HG02763 (cell line): ENCODE measurements around the gene DLG2.

Experiments used
- ATAC-seq: cut with Tn5 transposase; IDR thresholded peaks from one replicate; pipeline ENCODE4 v1.9.1; 2021; ENCODE audit warnings: mild to moderate bottlenecking, moderate library complexity; ENCODE audit not compliant: unreplicated experiment

The DLG2 gene

DNA sequence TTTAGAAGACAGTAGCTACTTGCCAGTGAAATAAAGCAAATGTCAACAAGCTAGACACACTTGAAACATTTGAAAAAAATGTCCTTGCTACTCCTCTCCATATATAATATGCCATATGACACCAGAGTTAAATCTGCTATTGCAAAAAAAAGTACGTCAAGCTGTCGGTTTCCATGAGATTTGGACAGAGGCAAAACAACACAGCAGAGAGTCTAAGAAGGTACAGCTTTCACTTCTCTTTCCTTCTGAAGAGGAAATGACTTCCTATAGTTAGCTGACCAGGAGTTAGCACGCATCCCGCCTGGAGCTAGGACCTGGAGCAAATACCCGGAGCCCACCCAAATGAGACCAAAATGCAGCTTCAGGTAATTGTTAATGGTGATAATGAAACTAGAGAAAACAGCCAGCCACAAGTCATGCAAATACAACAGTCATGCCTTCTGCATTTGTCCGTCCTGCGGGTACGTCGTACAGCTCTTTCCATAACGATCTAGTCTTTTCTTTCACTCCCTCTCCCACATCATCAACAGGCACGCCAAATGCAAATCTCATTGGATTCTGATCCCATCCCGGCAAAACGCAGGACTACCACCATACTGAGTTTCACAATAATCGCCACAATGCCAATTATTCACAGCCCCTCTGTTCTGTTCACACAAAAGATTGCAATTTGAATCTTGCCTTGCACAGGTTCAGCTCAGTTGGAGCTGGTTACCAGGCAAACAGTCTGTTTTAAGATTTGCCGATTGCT, 1945.9 kb downstream of the DLG2 start:
- peak; percentile 58 for ATAC-seq

DNA sequence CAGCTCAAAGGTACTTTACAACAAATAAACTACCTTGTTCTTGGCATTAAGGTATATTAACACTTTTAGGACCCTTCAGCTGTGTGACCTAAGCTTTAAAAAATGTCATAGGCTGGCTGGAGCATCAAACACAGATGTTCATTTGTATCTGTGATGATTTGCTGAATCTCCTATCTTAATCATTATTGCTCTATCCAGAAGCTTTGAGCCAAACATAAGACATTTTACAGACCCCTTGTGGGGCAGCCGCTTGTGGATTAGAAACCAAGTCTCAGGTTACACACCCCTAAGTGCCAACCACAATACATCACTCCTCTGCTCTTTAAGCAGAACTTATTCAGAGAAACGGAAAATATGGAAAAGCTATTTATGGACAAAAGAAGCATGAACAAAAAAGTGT, 1946.8 kb downstream of the DLG2 start:
- no peak for ATAC-seq

DNA sequence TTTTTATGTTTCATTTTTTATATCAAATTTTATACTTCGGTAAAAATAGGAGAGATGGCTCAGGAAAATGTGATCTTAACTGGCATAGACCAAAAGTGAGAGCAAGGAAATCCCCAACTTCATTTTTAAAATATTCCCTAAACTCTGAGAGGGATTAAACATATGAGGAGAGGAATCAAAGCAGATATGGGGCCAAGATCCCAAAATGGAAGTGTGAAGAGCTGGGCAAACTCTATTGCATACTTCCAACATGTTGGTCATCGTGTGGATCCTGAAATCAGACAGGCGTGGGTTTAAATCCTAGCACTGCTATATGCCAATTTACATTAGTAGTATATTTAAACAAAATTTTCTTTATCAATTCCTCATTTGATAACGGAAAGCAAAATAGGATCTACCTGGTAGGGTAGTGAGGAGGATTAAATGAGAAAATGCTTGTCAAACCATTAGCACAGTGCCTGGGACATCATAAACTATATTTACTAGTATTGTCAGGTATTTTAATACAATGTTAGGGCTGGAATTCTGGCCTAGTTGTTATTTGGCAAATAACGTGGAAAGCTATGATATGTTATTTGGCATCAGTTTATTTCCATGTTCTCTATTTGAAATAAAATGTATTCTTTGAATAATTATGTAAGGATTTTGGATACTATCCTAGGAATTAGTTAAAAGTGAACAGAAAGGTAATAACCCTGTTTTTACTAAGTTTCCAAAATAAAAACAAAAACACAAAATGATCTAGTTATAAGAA, 1948.1 kb downstream of the DLG2 start:
- ATAC-seq = no peak

DNA sequence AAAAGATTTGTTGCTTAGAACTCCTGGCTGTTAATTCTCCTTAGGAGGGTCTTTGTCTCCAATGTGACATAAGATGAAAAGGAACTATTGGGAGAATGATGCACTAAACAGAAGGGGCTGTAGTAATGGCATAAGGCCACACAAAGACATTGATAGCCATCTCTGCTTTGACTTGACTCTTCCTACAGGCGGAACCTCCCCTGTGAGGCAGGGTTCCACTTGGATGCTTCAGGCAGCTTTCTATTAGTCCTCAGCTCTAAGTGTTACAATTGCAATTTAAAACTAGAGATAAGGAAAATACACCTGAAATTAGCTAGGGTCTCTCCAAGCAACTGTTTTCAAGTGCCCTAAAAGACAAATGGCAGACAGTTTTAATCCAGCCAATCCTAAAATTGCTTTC, 1949.4 kb downstream of the DLG2 start:
- ATAC-seq = no peak

DNA sequence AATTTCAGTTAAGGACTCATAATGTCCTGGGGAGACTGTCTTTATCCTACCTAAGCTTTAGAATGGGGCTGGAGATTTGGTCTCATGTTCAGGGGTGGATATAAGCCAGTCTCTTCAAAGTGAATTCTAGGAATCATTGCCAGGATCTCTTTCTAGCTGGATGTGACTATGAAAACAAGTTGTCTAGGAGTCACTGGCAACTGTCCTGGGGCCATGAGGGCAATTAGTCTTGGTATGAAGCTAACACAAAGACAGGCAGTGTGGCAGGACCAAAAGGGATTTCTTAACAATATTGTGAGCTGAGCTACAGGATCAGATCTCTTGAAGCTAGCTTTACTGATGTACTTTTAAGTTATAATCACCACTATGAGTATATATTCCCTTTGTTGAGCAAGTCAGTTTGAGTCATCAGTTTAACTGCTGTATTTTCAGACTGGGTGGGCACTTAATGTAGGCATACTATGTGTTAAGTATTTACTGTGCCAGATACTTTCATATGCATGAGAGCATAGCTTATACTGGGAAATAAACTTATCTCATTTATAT, 1951.0 kb downstream of the DLG2 start:
- no peak for ATAC-seq

DNA sequence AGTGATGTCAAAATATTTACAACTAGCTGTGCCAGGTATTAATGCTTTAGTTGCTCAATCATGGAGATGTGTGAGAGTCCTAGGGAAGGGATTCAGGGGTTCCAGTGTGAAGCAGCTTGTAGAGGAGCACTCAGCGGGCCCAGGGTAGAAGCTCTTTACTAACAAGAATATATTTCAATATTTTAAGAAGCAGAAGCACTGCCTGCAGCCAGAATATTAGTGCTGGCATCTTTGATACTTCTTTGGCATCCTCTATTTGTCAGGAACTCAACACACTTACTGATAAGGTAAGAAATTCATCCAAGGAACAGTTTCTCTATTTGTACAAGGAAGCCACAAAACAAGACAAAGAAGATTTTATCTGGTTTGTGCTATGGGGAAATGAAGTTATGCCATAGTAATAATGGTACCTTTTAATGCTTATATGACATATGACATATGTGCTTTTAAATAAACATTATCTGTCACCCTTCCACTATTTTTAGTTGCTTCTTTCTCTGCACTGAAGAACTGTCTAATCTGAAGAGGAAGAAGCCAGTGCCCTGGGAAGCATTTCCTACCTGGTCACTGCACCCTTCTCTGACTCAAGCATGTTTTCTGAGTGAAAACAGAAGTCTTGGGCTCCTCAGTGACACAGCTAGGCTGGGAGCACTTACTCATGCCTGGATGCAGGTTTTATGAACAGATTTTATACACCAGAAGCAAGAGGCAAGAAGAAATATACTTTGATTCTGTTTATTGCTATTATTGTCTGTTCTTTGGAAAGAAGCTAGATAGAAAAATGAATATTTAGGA, 1952.8 kb downstream of the DLG2 start:
- ATAC-seq = no peak

DNA sequence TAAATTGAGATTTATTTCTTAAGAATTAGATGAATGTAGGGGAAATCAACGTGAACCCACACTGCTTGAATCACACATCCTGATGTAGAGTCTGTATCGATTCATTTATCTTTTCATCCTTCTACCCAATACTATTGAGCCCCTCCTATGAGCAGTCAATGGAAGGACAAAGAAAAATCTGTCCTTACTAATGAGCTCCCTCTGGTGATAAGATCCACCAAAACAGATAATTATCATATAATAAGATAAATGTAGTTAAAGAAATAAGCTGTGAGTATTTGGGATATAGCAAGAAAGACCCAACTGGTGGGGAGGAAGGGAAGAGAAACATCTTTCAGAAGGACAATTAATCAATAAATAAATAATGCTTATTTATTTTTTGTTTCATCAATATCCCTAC, 1955.9 kb downstream of the DLG2 start:
- no peak for ATAC-seq

DNA sequence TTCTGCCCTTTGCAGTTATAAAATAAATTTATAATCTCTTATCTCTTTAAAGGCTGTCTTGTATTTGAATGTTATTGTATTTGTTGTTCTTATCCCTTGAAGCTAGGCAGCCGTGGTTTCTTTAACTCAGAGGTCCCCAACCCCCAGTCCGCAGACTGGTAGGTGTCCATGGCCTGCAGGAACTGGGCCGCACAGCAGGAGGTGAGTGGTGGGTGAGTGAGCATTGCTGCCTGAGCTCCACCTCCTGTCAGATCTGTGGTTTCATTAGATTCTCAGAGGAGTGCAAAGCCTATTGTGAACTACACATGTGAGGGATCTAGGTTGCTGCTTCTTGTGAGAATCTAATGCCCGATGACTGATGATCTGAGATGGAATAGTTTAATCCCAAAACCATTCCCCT, 1961.0 kb downstream of the DLG2 start:
- no peak for ATAC-seq

DNA sequence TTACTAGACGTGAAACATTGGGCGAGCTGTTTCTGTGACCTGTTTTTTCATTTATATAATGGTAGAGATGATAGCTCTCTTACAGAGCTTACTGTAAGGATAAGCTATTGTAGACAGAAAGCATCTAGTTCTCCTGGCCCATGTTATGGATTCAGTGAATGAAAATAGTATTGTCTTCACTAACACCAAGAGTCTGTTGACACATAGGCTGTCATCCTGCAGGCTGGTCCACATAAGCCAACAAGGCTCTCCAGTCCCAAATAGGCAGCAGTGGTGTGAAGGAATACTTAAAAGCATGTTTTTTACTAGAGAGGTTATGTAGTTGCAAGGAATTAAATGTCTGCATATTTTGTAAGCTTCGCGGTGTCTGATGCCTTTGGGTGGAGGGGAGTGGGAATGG, 1963.2 kb downstream of the DLG2 start:
- no peak for ATAC-seq

DNA sequence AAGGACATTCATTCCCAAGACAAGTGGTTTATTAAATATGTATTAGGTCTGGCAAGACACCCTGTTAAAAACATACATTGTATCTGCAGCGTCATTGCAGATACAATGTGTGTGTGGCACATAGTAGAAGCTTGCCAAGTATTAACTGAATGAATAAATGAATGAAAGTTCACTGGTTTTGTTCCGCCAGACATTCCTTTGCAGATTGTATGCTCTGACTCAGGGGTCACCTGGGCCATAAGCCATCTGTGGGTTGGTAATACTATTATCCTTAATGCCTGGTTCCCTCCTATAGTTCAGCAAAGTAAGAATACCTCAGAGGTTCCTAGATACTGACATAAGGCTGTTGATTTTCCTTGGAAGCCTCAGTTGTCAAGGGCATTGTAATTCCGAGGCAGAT, 1963.7 kb downstream of the DLG2 start:
- no peak for ATAC-seq

DNA sequence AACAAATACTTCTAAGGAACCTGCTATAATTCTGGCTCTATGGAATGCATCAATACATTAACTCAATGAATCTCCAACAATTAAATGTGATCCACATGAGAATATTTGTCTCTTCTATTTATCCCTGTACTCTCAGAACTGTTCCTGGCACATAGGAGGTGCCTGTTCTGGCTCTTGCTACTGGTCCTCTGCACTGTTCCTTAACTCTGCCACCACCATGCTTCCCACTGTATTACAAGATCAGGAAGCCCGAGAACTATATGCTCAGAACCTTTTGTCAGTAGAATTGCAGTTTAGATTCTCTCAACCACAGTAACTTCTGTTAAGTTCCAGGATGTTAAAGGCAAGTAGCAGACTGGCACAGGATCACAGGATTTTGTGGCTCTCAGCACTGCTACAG, 1964.7 kb downstream of the DLG2 start:
- ATAC-seq = no peak

DNA sequence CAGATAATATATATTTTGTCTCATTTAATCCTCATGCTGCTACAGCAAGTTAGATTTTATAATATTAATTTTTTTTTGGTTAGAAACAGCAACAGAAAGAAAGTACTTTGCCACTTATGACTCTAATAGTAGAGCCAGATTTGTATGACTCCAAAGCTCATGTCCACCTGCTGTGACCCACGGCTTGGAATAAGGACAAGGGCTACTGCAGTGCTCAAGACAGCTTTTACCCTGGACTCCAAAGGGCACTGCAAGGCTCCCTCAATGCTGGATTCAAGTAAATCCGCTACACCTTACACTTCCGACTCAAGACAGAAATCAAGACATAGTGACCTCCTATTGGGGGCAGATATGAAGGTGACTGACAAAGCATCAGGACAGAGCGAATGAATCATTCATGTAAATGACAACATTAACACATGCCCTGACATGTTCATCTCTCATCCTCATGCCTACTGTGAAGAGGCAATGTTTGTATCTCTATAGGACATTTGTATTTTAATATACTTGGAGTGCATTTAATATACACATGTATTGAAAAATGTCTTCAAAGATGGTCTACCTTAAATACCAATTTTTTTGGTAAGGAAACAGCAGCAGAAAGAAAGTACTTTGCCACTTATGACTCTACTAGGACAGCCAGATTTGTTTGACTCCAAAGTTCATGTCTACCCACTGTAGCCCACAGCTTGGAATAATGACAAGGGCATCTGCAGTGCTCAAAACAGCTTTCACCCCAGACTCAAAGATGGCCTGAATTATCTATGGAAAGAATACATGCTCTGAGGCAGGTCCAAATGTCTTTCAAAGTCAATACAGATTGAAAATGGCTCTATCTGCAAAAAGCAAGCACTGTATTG, 1965.4 kb downstream of the DLG2 start:
- ATAC-seq = no peak

DNA sequence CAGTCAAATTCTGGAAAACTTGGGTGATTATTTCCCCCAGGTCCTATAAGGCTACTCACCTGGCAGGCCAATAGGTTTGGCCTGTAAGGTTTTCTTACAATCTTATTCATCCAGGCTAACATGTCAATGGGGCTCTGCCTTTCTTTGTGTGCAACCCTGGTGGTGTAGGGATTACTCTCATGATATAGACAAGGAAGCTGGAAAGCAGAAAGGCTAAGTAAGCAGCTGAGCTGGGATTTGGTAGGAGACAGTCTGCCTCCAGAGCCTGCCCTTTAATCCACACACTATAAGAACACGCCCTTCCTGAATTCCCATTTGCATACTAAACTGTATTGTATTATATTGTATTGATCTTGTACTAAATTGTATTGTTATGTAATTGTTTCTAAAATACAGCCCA, 1967.7 kb downstream of the DLG2 start:
- ATAC-seq = no peak

DNA sequence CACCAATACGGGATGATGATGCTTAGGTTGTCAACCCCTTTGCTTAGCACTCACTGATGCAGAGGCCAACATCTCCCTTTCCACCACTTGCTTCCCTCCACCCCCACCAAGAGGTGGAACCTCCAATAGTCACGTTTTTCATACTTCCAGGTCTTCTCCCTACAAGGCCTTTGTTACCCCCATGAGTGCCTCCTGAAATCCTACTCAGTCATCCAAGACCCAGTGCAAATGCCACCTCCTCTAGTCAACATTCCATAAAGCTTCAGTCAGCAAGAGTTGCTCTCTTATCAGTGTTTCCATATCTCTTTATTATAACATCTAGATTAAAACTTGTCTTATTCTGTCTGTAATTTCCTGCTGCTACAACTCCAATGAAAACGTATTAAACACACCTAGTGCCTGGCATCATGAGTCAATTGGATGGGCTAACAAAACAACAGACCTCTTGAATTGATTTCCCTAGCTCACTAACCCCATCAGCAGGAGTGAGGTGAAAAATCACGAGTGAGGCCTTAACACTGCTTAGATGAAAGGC, 1970.3 kb downstream of the DLG2 start:
- no peak for ATAC-seq

DNA sequence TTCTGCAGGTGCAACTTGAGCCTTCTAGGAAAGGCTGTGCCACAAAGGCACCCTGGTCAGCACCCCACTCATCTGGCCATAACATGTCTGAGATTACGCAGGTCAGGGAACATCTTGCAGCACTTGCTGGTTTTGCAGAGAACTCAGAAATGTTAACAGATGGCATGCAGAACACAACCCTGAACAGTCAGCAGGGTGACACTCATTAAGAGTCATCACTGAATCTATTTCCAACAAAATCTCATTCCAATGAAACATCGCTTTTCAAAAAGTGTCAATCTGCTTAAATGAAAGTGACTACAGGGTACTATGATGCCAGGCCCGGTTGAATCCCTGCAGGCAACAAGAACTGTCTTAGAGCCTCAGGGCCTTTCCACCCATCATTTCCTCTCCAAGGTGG, 1971.2 kb downstream of the DLG2 start:
- ATAC-seq = no peak

DNA sequence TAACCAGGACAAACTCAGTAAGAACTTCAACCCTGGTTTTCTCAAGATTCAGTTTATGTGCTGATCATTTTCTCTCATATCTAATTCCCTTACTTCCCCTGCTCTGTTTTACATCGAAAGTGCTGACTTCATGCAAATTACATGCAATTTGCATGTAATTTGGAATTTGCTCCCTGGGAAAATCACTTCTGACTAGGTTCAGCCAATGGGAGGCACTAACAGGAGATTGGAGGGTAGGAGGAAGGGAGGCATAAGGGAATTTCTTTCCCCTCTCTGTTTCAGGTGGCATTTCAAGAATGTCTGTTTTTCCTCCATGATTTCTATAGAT, 1977.7 kb downstream of the DLG2 start:
- ATAC-seq = no peak

DNA sequence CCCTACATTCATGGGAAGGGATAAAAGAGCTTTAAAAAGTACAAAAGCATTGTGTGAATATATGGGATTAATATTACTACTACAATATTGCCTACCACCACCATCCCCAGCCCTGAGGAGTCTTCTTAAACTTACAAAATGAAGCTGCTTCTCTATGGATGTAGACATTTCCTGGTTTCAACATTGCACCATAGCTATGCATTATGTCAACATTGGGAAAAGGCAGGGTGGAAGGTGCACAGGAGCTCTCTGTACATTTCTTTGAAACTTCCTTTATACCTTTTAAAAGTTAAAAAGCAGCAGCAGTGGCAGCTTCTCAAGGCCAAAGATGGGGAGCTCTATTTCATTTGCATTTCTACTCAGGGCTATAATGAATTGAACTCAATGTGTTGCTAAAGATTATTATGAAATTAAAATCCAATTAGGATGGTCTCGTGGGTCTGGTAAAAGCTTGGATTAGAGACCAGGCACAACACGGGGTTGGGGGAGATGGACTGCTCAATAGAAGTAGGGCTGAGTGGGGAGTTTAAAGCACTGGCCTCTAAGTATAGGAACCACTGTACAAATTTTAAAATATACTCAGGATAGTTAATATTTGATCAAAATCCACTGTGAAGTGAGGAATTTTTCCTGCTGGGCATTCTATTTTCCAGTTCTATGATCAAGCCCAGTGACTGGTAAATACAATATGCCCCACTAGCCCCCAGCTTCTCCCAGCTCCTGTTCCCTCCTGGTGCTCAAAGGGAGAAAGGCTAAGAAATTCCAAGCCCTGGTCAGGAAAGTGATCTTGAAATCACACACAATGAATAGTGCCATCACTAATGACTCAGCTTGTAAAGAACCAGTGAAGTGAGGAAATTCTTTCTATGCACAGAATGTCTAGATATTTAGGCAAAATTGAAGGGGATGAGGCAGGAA, 1978.3 kb downstream of the DLG2 start:
- ATAC-seq = no peak

DNA sequence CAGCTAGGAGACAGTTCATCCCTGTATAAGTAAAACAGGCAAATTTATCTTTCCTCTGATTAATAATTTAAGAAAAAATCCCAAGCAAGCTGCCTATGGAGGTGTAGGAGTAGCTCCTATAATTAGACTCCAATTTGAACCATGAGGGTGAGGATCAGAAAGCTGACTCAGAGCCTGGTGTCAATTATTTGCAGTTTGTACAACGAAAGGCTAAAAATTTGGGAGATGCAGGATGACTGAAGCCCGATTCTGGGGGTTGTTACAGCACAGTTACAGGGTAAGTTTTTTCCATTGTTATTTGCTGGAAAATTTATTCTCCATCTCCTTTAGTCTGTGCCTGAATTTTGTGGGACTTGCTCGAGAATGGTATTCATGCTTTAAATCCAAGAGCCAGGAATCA, 1981.6 kb downstream of the DLG2 start:
- no peak for ATAC-seq

DNA sequence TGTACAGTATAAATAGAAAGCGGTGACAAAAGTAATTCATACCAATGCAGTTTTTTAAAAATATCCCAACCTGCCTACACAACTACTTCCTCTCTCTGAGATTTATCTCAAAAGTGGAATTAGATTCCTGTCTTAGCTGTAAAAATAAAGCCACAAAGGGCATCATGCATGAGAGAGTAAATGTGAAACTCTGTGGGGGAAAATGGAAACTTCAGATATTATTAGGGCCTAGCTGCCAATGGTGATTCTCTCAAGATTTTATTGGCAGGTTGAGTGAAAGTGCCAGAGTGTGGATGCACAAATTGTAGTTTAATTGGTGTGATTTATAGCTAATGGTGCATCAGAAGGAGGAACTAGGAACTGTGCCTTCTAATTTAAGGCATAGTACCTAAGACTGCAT, 1984.0 kb downstream of the DLG2 start:
- ATAC-seq = no peak
